ENCODE data around the gene FBN3. TPM values are rescaled to one million over a fixed set of nuclear protein-coding genes. Genes with fewer than 3 reads are reported as not detected.

FBN3 gene
- total RNA-seq, 1 donor from 2014 or later, result not detected

DNA sequence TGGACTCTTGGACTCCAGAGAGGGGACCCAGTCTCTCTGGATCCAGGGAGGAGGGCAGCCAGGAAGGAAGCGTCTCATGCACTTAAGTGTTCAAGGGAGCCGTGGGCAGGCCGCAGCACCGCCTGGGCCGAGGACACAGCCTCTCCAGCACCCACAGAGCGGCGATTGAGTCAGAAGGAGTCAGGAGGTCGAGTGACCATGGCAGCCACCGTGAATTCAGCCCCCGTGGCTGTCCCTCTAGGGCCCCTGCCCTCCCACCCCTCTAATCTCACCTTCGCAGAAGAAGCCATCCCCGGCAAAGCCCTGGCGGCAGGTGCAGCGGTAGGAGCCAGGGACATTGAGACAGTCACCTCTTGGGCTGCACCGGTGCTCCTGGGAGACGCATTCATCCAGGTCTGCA, 38.0 kb downstream of the FBN3 start:
- TF ChIP-seq, protein P1, sequence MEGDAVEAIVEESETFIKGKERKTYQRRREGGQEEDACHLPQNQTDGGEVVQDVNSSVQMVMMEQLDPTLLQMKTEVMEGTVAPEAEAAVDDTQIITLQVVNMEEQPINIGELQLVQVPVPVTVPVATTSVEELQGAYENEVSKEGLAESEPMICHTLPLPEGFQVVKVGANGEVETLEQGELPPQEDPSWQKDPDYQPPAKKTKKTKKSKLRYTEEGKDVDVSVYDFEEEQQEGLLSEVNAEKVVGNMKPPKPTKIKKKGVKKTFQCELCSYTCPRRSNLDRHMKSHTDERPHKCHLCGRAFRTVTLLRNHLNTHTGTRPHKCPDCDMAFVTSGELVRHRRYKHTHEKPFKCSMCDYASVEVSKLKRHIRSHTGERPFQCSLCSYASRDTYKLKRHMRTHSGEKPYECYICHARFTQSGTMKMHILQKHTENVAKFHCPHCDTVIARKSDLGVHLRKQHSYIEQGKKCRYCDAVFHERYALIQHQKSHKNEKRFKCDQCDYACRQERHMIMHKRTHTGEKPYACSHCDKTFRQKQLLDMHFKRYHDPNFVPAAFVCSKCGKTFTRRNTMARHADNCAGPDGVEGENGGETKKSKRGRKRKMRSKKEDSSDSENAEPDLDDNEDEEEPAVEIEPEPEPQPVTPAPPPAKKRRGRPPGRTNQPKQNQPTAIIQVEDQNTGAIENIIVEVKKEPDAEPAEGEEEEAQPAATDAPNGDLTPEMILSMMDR (IDR thresholded peaks at IDR 0.05), result no peak
- Histone ChIP-seq H3K27me3 (no peaks in the 10 kb centered on the region), H3K9me3 (no peaks in the 10 kb centered on the region), H3K27ac (no peak overlapping the region), H3K4me1 (no peaks in the 10 kb centered on the region), H3K4me3 (no peak overlapping the region), H3K36me3 (no peaks in the 10 kb centered on the region)
- no peak for DNase-seq (ENCODE audit: low spot score in 2 of 2)
- intact Hi-C loops (cut with DNase I), result no loop called here

- no peaks in the 10 kb centered on the region for H3K9me3 ChIP-seq
- no peak for DNase-seq (ENCODE audit: low spot score in 2 of 2)
- no peak overlapping the region for H3K4me3 ChIP-seq
- no peak overlapping the region for H3K27ac ChIP-seq
- no peaks in the 10 kb centered on the region for H3K4me1 ChIP-seq
- intact Hi-C loops (cut with DNase I), result no loop called here
- TF ChIP-seq, protein P1 (IDR thresholded peaks at IDR 0.05), result no peak
- H3K36me3 ChIP-seq, result no peaks in the 10 kb centered on the region
- no peaks in the 10 kb centered on the region for H3K27me3 ChIP-seq
Measured at GRCh38 chr19:8110931-8111330, 38.5 kb downstream of the FBN3 start.

GRCh38 chr19:8109890-8110662, 39.3 kb downstream of the FBN3 start:
- H3K9me3 ChIP-seq, result no peaks in the 10 kb centered on the region
- no peaks in the 10 kb centered on the region for H3K4me1 ChIP-seq
- TF ChIP-seq, protein P1 (IDR thresholded peaks at IDR 0.05), result no peak
- DNase-seq (ENCODE audit: low spot score in 2 of 2), result no peak
- H3K36me3 ChIP-seq, result no peaks in the 10 kb centered on the region
- H3K27ac ChIP-seq, result no peak overlapping the region
- intact Hi-C loops (cut with DNase I), result no loop called here
- no peaks in the 10 kb centered on the region for H3K27me3 ChIP-seq
- no peak overlapping the region for H3K4me3 ChIP-seq

DNA sequence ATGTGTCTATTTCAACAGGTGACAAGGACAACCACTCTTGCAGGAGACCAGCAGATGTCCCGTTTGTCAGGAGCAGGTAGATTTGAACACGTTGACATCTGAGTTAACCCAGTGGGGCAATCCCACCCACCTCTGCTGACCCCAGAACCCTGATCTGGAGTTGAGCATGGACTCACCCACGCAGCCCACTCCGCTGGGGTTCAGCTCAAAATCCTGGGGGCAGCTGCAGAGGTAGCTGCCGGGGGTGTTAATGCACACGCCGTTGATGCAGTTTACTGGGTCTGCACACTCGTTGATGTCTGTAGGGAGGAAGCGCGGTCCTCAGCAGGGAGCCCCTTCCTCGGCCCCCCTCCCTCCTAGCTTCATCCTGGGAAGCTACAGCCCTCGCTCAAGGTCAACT, 39.9 kb downstream of the FBN3 start:
- Histone ChIP-seq H3K4me1 (no peaks in the 10 kb centered on the region), H3K4me3 (no peak overlapping the region), H3K9me3 (no peaks in the 10 kb centered on the region), H3K27ac (no peak overlapping the region), H3K27me3 (no peaks in the 10 kb centered on the region), H3K36me3 (no peaks in the 10 kb centered on the region)
- intact Hi-C loops (cut with DNase I), result no loop called here
- DNase-seq (ENCODE audit: low spot score in 2 of 2), result no peak
- TF ChIP-seq, protein P1 (IDR thresholded peaks at IDR 0.05), result no peak

- DNase-seq (ENCODE audit: low spot score in 2 of 2), result no peak
- TF ChIP-seq, protein P1 (IDR thresholded peaks at IDR 0.05), result no peak
- Histone ChIP-seq H3K27me3 (no peaks in the 10 kb centered on the region), H3K4me3 (no peak overlapping the region), H3K9me3 (no peaks in the 10 kb centered on the region), H3K36me3 (no peaks in the 10 kb centered on the region), H3K4me1 (no peaks in the 10 kb centered on the region), H3K27ac (no peak overlapping the region)
- intact Hi-C loops (cut with DNase I), result no loop called here
Measured at GRCh38 chr19:8108560-8109445, 40.6 kb downstream of the FBN3 start.
